GM20000 (cell line): ENCODE measurements around the gene TCF19.

Source experiments
- DNase-seq: peaks from one replicate; pipeline ENCODE4 v3.0.0; 2012; ENCODE audit warnings: low spot score
- TF ChIP-seq, protein P1 (sequence below): IDR thresholded peaks from 2 replicates; pipeline ENCODE4 v1.5.1; 2012; ENCODE audit warnings: mild to moderate bottlenecking, control low read depth; ENCODE audit errors: extremely low read depth, missing control alignments

Gene TCF19

DNA sequence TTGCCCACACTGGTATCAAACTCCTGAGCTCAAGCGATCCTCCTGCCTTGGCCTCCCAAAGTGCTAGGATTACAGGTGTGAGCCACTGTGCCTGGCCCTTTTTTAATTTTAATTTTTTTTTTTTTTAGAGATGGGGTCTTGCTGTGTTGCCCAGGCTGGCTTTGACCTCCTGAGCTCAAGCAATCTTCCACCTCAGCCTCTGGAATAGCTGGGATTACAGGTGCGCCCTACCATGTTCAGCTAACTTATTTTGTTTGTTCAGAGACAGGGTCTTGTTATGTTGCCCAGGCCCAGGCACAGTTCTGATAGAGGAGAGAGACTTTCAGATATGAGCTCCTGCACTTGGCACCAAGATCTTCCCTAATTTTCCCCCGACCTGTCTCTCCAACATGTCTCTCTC lies 27.6 kb upstream of the TCF19 start:
- TF ChIP-seq, protein P1, sequence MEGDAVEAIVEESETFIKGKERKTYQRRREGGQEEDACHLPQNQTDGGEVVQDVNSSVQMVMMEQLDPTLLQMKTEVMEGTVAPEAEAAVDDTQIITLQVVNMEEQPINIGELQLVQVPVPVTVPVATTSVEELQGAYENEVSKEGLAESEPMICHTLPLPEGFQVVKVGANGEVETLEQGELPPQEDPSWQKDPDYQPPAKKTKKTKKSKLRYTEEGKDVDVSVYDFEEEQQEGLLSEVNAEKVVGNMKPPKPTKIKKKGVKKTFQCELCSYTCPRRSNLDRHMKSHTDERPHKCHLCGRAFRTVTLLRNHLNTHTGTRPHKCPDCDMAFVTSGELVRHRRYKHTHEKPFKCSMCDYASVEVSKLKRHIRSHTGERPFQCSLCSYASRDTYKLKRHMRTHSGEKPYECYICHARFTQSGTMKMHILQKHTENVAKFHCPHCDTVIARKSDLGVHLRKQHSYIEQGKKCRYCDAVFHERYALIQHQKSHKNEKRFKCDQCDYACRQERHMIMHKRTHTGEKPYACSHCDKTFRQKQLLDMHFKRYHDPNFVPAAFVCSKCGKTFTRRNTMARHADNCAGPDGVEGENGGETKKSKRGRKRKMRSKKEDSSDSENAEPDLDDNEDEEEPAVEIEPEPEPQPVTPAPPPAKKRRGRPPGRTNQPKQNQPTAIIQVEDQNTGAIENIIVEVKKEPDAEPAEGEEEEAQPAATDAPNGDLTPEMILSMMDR, result no peak

DNA sequence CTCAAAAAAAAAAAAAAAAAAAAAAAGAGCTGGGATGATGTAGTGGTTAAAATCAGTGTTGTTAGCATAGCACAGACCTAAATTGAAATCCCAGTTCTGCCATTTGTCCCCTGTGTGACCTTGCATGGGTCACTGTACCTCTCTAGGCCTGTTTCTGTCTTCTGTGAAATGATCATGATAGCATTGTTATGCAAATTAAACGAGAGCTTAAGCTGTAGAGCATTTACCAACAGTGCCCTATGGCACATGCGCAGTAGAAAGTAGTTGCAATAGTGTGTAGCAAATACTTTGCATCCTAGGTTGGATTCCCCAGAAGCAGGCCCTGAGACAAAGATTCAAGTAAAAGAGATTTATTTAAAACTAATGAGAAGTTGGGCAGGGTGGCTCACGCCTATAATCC lies 26.8 kb upstream of the TCF19 start:
- TF ChIP-seq, protein P1, result no peak
- DNase-seq, result no peak

More for the DNA sequence above, 27.6 kb upstream of the TCF19 start:
- DNase-seq, result no peak

DNA sequence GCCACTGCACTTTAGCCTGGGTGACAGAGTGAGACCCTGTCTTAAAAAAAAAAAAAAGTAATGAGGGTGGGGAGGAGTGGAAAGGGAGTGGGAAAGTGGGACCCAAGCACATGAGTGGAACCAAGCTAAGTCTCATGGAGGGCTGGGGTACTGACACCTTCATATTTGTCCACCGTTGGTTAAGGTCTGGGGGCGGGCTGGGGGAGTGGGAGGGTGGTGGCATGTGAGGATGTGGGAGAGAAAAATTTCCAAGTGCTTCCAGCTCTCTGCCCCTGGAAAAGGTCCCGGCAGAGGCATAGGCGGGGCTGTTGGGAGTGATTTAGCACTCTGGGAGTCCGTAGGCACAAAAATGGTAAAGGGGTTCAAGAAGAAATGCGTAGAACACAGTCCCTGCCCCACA lies 25.6 kb upstream of the TCF19 start:
- DNase-seq, result no peak
- TF ChIP-seq, protein P1, result no peak

DNA sequence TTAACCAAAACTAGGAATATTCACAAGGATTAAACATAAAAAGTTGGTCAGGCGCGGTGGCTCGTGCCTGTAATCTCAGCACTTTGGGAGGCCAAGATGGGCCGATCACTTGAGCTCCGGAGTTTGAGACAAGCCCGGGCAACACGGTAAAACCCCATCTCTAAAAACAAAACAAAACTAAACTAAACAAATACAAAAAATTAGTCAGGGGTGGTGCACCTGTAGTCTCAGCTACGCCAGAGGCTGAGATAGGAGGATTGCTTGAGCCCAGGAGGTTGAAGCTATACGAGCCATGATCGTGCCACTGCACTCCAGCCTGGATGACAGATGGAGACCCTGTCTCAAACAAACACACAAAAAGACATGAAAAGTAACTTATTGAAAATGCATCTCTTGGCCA lies 22.7 kb upstream of the TCF19 start:
- DNase-seq, result no peak
- TF ChIP-seq, protein P1, result no peak

DNA sequence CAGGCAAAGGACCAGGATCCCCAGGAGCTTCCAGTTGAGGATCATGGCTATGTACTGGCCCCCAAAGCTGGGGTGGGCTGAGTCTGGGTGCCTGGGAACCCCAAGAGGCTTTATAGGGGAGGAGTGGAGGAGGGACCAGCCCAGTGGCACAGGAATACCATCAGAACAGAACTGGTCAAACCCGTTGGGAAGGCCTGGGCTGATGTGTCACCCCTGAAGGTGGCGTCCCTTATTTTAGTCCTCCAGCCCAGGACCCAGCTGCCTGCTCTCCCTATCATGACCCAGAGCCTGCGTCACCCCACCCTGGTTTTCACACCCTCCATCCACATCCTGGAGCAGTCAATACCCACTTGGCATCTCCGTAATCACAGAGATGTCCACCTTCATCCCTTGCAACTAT lies 19.4 kb upstream of the TCF19 start, which contains the start of gene PSORS1C2:
TSS of gene PSORS1C2 (minus strand) at position 85 of the 400 bp plus-strand sequence. CDS start at position 45, 40 bp downstream.
- TF ChIP-seq, protein P1, result no peak
- DNase-seq, result no peak

DNA sequence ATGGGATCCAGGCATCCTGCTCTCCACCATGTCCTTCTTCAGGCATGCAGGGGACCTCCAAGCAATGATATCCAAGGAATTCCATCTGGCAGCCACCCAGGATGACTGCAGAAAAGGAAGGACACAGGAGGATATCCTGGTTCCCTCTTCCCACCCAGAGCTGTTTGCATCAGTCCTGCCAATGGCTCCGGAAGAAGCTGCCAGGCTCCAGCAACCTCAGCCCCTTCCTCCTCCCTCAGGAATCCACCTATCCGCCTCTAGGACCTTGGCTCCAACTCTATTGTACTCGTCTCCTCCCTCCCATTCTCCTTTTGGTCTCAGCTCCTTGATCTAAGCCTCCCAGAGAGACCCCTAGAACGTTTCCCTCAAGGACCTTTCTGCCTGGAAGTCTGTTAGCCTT lies 18.8 kb upstream of the TCF19 start:
- TF ChIP-seq, protein P1, result no peak
- no peak for DNase-seq

DNA sequence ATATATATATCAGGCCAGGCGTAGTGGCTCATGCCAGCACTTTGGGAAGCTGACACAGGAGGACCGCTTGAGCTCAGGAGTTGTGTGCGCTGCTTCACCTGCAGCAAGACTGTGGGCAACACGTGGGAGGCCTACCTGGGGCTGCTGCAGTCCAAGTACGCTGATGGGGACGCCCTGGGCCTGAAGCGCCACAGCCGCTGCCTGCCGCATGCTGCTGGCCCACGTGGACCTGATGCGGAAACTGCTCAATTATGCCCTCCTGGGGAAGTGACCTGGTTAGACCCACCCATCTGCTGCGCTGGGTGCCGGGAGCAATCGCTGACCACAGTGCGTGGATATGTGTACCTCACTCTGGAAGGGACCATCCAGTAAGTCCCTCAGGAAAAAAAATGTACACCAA lies 17.7 kb upstream of the TCF19 start:
- no peak for DNase-seq
- TF ChIP-seq, protein P1, result no peak
